ENCODE results near the gene RCAN2.

The RCAN2 gene

DNA sequence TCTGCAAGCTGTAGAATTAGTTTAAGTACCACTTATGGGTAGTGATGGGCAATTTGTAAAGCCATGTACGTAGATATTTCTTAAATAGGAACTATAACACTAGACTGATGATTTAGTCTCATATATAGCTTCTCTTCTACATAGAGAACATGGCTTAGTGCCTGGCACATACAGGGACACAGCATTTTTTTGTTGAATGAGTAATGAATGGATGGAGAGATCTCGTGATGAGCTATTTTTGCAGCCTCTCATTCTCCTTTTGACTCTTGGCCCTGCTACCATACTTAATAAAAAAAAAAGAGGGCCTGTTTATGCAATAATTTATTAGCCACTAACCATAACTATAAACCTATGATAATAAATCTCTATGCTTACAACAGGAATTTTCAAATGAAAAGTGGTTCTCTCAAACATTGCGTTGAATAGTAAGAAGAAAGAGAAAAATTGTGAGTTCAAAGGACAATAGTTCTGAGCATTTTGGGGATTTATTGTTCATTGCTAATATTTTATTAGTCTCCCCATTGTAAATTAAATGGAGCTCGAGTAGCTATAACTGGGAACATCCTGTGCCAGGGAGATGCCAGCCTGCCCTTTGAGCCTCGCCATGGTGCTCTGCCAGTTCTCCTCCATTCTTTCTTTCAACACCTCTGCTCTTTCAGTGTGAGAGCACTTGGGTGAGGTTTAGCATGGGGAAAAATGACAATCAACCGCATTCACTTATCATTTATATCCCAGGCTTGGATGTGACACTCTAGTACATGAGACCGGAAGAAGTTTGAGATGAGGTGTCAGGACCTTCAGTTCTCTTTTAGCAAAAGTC lies 14.7 kb upstream of the RCAN2 start:
- Mint-ChIP-seq H3K27me3 (peaks cover 9% of the 10 kb centered on the region), H3K4me1 (no peaks in the 10 kb centered on the region), H3K4me3 (no peak overlapping the region), H3K9me3 (no peaks in the 10 kb centered on the region), H3K36me3 (no peaks in the 10 kb centered on the region), H3K27ac (no peak overlapping the region)

DNA sequence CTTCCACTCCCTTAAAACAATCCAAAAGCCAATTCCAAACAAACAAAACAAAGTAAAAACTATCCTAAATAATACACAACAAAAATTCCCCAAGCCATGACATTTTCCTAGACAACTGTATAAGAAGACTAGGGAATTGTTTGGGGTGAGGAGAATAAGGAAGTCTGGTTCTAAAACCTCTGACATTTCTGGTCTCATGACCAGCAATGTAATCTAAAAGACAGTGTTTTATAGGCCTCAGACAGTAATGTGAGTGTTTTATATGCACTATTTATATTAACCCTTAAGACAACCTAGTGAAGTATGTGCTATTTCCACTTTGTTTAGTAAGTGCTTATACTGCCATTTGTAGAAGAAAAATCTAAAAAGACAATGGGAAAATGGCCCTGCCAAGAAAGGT lies 13.0 kb upstream of the RCAN2 start:
- Mint-ChIP-seq H3K27ac (no peak overlapping the region), H3K36me3 (no peaks in the 10 kb centered on the region), H3K4me1 (no peaks in the 10 kb centered on the region), H3K9me3 (no peaks in the 10 kb centered on the region), H3K4me3 (no peak overlapping the region), H3K27me3 (peaks cover 7% of the 10 kb centered on the region)

DNA sequence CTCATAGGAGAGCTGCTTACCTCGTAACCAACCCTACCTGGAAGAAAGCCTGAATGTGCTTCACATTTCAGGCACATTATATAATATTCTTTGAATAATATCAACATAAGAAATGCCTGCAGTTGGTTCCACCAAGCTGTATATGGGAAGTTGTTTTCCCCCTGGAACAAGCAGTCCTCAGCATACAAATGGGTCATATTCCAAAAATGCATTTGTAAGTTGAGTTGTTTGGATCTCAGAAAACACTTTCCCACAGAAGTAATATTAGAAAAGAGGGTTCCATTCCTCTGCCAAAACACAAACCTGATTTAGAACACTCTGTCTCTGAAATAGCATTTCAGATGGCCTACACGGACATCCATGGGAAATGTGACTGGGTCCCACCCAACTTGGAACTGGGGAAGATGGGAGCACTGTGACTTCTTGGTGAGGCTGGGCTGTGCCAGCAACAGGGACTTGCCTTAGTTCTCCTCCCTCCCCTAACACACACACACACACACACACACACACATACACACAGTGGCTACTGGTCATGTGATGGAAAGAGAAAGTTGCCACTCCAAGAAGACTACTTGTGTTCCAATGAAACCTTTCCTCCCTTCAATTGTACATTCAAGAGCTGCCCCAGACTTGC lies 11.4 kb upstream of the RCAN2 start:
- no peak overlapping the region for H3K27ac Mint-ChIP-seq
- H3K4me1 Mint-ChIP-seq: no peaks in the 10 kb centered on the region
- no peaks in the 10 kb centered on the region for H3K9me3 Mint-ChIP-seq
- no peak overlapping the region for H3K4me3 Mint-ChIP-seq
- peaks cover 7% of the 10 kb centered on the region for H3K27me3 Mint-ChIP-seq
- no peaks in the 10 kb centered on the region for H3K36me3 Mint-ChIP-seq

DNA sequence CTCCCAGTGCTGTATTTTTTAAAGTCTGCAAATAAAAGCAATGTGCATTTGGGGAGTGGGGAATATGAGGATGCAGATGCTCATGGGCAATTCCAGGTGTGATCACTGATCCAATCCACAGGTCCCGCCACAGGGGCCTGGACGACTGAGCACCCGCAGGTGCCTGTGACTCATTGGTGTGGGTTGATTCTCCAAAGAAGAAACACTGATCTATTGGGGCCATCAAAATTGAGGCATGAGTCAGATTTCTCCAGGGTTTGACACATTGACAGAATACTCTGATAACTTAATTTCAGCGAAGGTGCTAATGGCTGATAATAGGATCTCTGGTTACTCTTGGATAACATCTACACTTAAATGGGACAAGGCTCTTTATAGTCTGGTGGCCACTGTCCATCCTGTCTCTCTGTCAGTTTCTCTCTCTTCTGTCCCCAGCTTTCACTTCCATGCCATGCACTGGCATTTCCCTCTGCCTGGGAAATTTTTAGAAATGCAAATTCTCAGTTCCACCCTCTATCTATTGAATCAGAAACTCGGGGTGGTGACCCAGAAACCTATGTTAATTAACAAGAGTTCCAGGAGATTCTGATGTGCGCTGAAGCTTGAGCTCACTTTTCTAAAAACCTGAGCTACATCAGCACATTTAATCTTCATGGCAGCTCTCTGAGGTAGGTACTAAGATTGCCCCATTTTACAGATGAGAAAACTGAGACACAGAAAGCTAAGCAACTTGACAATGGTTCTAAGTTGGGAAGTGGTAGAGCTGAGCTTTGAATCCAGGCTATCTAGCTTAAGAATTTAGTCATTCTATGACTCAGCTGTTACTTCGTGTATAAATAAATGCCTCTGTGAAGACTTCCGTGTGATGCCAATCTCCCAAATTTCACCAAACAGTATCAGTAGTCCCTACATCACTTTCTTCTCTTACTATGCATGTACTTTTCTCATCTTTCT lies 10.2 kb upstream of the RCAN2 start:
- H3K27me3 Mint-ChIP-seq: peaks cover 15% of the 10 kb centered on the region
- no peaks in the 10 kb centered on the region for H3K9me3 Mint-ChIP-seq
- H3K36me3 Mint-ChIP-seq: no peaks in the 10 kb centered on the region

DNA sequence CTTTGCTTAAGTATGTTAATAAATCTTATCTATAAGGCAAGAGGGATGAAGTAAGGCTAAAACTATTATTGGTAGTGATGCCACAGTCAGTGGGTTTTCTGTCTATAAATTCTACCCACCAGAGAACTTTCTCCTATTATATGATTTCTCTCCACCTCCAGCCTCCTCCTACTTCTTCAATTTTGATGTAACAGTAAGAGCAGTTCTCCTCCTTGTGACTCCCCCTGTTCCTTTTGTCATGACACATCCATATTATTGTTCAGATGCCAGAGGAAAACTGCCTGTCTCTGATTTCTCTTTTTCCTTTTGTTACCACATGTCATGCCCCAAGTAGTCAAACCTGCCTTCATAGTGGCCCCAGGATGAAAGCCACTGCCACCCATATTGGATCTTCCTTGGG lies 9.1 kb upstream of the RCAN2 start:
- H3K4me1 Mint-ChIP-seq: no peaks in the 10 kb centered on the region
- H3K27me3 Mint-ChIP-seq: peaks cover 15% of the 10 kb centered on the region
- H3K4me3 Mint-ChIP-seq: no peak overlapping the region
- H3K27ac Mint-ChIP-seq: no peak overlapping the region
- no peaks in the 10 kb centered on the region for H3K9me3 Mint-ChIP-seq
- H3K36me3 Mint-ChIP-seq: no peaks in the 10 kb centered on the region

More for the DNA sequence above, 10.2 kb upstream of the RCAN2 start:
- H3K27ac Mint-ChIP-seq: no peak overlapping the region
- no peak overlapping the region for H3K4me3 Mint-ChIP-seq
- no peaks in the 10 kb centered on the region for H3K4me1 Mint-ChIP-seq

DNA sequence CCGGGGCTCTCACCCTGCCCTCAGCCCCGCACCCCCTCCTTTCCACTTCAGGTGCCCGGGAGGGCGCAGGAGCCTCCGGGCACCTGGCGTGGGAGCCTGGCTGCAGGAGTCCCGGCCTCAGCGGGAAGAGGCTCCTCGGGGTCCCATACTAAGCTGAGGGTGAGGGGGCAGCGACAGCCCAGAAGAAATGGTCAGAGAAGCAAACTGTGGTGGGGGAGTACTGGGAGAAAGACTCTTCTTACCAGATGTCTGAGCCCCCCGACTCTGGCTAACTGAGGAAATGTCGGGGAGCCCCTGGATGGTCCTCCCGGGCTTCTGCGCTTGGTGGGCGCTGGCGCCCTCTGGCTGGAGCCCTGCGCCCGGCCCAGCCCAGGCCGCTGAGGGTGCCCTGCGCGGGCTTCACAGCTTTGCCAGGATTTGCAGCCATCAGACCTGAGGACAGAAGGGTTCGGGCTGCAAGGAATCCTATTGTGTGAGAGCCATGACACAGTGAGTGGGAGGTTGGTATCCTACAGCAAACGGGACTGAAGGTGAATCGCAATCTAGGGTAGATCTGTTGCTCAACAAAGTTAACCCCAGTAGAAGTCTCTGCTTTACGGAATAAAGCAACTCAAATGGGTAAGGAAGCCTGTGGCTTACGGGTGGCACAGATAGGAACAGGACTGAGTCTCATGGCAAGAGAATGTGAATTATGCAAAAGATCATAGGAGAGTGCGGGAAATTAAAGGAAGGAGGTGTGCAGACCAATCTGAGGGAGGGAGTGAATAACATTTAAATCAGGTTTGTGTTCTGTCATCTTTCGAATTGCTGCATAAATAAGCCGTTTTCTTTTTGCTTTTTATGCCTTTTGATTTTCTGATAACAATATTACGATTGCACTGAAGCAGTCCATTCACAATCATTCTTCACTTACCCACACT lies 639 bp upstream of the RCAN2 start:
- Mint-ChIP-seq H3K27me3 (peaks cover 53% of the 10 kb centered on the region), H3K27ac (no peak overlapping the region), H3K9me3 (no peaks in the 10 kb centered on the region), H3K4me3 (peak overlapping the region; percentile 27), H3K36me3 (no peaks in the 10 kb centered on the region), H3K4me1 (peaks cover 7% of the 10 kb centered on the region)

DNA sequence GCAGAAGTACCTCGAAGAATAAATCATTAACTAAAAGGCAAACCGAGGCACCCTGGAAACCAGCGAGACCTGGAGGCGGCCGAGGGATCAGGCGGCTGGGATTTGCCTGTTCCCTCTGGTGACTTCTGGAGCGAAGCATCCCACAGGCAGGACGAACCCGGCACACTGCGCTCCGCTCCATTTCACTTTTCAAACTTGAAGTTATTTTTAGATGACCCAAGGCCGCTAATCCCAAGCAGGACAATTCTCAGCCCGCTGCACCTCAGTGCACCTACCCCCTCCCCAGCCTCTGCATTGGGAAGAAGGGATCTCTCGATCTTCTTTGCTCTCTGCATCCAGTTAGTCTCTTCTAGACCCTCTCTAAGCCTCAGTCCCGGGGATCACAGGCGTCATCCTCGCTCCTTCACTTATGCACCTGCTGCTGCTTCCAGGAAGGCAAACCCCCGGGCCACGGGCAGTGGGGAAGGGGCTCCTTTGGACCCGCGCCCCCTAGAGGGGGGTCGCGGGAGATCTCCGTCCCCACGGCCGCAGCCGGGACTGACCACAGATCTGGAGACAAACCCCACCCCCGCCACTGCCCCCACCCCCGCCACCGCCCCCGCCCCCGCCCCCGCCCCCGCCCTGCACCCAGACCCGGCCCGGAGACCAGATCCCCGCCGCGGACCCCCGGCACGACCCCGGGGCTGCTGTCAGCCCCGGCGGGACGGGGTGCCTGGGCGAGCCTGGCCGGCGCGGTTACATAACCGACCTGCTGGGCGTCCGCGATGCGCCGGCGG lies 636 bp downstream of the RCAN2 start:
- peaks cover 52% of the 10 kb centered on the region for H3K27me3 Mint-ChIP-seq
- H3K4me3 Mint-ChIP-seq: peak overlapping the region; percentile 71
- no peak overlapping the region for H3K27ac Mint-ChIP-seq
- H3K4me1 Mint-ChIP-seq: peaks cover 7% of the 10 kb centered on the region
- H3K9me3 Mint-ChIP-seq: no peaks in the 10 kb centered on the region
- H3K36me3 Mint-ChIP-seq: no peaks in the 10 kb centered on the region

DNA sequence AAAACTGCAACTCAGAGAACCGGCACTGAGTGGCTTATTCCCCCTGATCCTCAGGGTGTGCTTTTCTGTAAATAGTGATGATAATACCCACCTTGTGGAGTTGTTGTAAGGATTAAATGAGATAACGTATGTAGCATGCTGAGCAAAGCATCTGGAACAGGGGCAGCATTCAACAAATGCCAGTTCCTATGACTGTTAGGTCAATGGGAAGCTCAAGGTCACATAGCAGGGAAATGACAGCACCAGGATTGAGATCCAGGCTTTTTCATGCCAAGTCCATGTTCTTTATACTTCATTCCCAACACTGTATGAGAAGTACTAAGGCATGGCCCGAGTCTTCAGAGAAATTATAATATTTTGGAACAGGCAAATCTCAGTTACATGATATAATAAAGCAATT lies 5.1 kb downstream of the RCAN2 start:
- Mint-ChIP-seq H3K4me1 (peaks cover 4% of the 10 kb centered on the region), H3K9me3 (no peaks in the 10 kb centered on the region), H3K36me3 (no peaks in the 10 kb centered on the region)

DNA sequence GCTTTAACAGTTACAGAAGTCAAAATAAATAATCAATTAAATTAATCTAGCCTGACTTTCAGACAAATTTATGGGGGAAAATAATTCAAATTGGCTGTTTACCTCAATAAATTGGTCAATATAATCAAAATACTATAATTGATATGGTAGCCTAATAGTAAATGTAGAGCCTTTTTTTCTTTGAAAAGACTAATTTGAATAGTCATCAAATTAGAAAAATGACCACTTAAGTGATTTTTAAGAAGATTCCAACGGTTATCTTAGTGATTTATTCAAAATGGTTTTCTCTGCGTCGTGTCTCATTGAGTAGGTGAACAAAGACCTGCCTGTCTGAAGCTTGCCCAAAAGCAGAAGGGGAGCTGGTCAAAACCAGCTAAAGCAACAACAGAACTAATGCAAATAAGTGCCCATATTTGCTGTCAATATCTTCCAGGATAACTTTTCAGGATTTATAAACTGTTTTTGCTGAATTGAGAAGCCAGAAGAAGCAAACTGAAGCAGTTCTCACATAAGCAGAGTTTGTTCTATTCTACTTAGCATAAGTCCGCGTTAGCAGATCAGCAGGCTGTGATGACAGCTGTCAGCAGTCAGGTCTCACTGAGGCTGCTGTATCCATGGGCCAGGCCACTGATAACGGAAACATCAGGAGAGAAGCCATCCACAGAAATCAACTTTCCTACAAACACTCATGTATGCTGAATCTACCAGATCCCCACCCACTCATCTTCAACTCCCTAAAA lies 7.0 kb downstream of the RCAN2 start:
- Mint-ChIP-seq H3K27me3 (peaks cover 30% of the 10 kb centered on the region), H3K4me1 (no peaks in the 10 kb centered on the region), H3K27ac (no peak overlapping the region), H3K4me3 (no peak overlapping the region), H3K36me3 (no peaks in the 10 kb centered on the region), H3K9me3 (no peaks in the 10 kb centered on the region)

More for the DNA sequence above, 5.1 kb downstream of the RCAN2 start:
- H3K27ac Mint-ChIP-seq: no peak overlapping the region
- no peak overlapping the region for H3K4me3 Mint-ChIP-seq
- H3K27me3 Mint-ChIP-seq: peaks cover 41% of the 10 kb centered on the region

DNA sequence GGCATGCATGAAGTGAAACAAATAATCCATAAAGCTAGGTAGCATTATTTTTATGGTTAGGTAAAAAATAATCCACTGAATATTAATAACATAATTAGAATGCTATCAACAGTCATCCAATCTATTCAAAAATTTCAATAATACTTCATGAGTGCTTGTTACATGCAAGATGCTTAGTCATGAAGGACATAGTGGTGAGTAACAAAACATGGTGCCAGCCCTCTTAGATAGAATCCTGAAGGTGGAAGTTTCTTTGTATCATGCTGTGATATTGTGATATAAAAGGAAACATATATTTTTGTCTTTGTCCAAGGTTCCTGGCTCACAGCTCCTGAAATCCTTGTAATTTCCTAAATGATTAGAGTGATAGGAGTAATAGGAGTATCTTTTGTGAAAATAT lies 14.9 kb downstream of the RCAN2 start:
- H3K4me1 Mint-ChIP-seq: no peaks in the 10 kb centered on the region
- H3K27me3 Mint-ChIP-seq: peaks cover 23% of the 10 kb centered on the region
- no peaks in the 10 kb centered on the region for H3K36me3 Mint-ChIP-seq
- no peak overlapping the region for H3K4me3 Mint-ChIP-seq
- no peak overlapping the region for H3K27ac Mint-ChIP-seq
- no peaks in the 10 kb centered on the region for H3K9me3 Mint-ChIP-seq

DNA sequence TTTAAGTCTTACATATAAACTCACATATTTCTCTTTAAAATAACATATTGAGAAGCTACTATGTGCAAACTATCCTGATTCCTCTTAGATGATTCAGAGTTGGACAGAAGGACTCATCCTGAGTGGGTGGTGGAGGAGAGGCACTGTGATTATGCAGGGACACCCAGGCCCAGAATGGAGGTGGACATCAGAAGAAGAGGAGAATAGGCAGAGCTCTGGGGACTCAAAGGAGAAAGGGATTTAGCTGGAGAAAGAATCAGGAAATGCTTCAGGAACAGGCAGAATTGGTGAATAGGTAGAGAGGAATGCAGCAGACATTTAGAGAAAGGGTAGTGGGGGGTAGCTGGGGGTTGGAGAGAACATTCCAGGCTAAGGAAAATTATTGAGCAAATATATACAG lies 17.4 kb downstream of the RCAN2 start:
- Mint-ChIP-seq H3K9me3 (no peaks in the 10 kb centered on the region), H3K36me3 (no peaks in the 10 kb centered on the region), H3K27me3 (peaks cover 25% of the 10 kb centered on the region), H3K4me1 (no peaks in the 10 kb centered on the region), H3K4me3 (no peak overlapping the region), H3K27ac (no peak overlapping the region)

DNA sequence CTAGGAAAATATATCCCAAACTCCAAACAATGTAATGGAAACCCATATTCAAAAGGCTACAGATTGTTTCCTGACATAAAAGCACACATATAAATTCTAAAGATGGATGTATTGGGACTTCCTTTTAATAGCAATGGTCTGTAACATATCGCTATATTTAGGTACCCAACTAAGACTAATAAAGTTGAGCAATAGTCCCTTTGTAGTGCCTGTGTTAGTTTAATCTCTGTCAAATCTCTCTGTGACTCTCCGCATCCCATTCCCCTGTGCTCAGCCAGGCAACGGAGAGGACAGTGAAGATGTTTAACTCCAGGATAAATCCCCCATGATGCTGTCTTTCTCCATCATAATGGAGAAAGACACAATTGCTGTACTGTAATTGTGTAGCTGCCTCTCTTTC lies 19.0 kb downstream of the RCAN2 start:
- no peaks in the 10 kb centered on the region for H3K4me1 Mint-ChIP-seq
- H3K4me3 Mint-ChIP-seq: no peak overlapping the region
- H3K27me3 Mint-ChIP-seq: peaks cover 24% of the 10 kb centered on the region
- H3K9me3 Mint-ChIP-seq: no peaks in the 10 kb centered on the region
- H3K27ac Mint-ChIP-seq: no peak overlapping the region
- H3K36me3 Mint-ChIP-seq: no peaks in the 10 kb centered on the region

DNA sequence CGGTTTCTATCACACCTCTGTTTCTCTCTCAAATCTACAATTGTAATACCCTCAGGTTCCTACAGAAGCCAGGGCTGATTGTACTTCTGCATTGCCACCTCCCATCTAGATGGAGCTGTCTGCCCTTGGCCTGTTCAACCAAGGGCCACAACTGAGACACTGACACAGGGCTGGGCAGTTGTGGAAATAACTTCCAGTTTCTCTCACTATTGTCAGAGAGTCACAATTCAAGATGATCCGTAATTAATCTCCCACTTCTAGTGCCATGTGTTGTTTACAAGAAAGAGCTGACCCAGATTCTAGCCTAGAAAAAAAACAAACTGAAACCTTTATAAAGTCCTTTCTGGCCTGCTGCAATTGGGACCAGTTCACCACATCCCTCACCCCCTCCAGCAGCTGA lies 22.2 kb downstream of the RCAN2 start:
- Mint-ChIP-seq H3K9me3 (no peaks in the 10 kb centered on the region), H3K36me3 (no peaks in the 10 kb centered on the region), H3K27me3 (peaks cover 18% of the 10 kb centered on the region), H3K27ac (no peak overlapping the region), H3K4me3 (no peak overlapping the region), H3K4me1 (no peaks in the 10 kb centered on the region)

Measured in activated naive CD4-positive, alpha-beta T cell treated with anti-CD3 and anti-CD28 coated beads, Interleukin-2, amount 50 U/mL, for 24 hours (primary cell).